Retinal pigment epithelial cell (primary cell): Measurements from ENCODE around the gene RIMBP2.

ENCODE experiments used
- DNase-seq: peaks from one replicate; pipeline ENCODE4 v3.0.0-alpha.2; 2010; ENCODE audit warnings: low read depth
- H3K4me3 ChIP-seq: 2 replicates; pipeline ENCODE4 v1.5.1; 2011; ENCODE audit warnings: mild to moderate bottlenecking, low read length, control low read depth, moderate library complexity
- CTCF ChIP-seq: conservative IDR thresholded peaks from 2 replicates; pipeline ENCODE4 v1.5.1; 2011; ENCODE audit warnings: low read depth, low read length, control low read depth, inconsistent platforms

The RIMBP2 gene

DNA sequence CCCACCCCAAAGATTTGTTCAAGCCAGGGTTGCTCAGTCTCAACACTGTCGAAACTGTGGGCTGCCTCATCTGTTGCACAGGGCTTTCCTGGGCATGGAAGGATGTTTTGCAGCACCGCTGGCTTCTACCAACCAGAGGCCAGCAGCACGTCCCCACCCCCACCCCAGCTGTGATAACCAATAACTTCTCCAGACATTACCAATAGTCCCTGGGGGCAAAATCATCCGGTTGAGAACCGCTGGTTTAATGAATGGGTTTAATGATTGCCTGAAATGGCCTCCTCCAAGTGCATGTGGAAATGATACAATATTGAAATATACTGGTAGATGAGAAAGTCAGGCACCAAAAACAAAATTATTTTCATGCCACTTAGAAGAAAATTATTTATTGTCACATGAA is 44.5 kb downstream of the RIMBP2 start:
- H3K4me3 ChIP-seq = no peak overlapping the region
- TF ChIP-seq CTCF = no peak
- no peak for DNase-seq

DNA sequence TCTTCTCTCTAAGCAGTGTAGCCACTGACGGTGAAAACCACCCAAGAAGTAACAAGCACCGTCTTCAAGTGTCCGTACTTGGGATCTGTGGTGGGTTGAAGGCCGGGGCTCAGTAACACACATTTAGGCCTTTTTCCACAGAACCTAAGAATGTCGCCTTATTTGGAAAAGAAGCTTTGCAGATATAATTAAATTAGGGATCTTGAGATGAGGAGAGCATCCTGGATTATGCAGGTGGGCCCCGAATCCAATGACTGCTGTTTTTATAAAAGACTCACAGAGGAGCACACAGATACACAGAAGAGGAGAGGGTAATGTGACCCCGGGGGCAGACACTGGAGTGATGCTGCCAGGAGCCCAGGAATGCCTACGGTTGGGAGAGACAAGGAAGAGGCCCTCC is 46.3 kb downstream of the RIMBP2 start:
- TF ChIP-seq CTCF = no peak
- H3K4me3 ChIP-seq = no peak overlapping the region
- DNase-seq = no peak

DNA sequence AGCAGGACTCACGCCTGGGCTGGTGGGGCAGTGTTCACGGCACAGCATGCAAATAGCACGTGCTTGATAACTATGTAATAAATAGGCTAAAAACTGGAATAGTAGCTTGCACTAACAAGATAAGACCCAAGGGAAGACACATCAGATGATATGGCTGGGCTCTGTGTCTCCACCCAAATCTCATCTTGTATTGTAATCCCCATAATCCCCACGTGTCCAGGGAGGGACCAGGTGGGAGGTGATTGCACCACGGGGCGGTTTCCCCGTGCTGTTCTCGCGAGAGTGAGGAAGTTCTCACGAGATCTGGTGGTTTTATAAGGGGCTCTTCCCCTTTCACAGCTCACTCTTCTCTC is 46.9 kb downstream of the RIMBP2 start:
- TF ChIP-seq CTCF = no peak
- H3K4me3 ChIP-seq = no peak overlapping the region
- DNase-seq = no peak

DNA sequence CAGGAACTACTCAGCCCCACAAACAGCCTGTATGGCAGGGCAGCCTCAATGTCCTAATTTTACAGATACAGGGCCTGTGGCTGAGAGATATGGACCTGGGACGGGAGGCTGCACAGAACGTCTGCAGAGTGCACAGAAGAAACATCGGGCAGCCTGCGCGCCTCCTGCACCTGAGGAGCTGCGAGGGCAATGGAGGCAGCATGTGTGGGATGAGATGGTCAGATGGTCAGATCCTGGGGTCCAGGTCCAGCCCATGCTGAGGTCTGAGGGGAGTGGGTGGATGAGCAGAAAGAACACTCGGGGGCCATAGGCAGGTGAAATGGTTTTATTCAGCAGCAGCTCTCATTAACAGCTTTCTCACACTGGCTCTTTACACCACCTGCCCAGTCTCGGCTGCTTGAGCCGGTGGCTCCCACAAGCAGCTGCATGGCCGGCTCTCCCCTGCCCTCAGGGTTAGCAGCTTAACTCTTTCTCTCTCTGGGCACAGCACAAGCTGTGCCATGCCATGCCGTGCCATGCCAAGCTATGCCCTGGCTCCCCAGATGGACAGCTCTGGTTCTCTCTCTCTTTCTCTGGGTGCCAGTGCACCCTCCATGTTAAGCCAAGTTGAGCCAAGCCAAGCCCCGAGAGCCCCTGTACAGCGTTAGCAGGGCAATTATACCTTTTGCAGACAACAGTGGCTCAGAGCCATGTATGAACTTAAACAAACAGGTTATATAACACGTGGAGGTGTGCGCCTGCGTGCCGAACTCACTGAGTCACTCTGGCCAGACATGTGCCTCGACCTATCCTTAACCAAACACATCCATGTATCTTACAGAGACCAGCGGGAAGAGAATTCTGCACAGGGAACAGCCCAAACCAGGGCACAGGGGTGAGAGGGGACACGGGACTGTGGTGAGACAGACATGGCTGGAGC is 47.6 kb downstream of the RIMBP2 start:
- H3K4me3 ChIP-seq = no peak overlapping the region
- TF ChIP-seq CTCF = no peak
- no peak for DNase-seq

- DNase-seq = no peak
- no peak for TF ChIP-seq CTCF
- no peak overlapping the region for H3K4me3 ChIP-seq
Measured at GRCh38 chr12:130667421-130667960, 48.6 kb downstream of the RIMBP2 start.

GRCh38 chr12:130666645-130667044 is 49.5 kb downstream of the RIMBP2 start:
- no peak overlapping the region for H3K4me3 ChIP-seq
- no peak for DNase-seq
- no peak for TF ChIP-seq CTCF

GRCh38 chr12:130665753-130666152 is 50.3 kb downstream of the RIMBP2 start:
- no peak overlapping the region for H3K4me3 ChIP-seq
- TF ChIP-seq CTCF = no peak
- no peak for DNase-seq
